Endothelial cell of umbilical vein (primary cell): Measurements from ENCODE around the gene C12orf50.

ENCODE experiments used
- EZH2 ChIP-seq: IDR thresholded peaks from 2 replicates; pipeline ENCODE4 v1.6.1; 2012; ENCODE audit warnings: borderline replicate concordance, low read depth, mild to moderate bottlenecking, moderate library complexity, low read length, inconsistent platforms; ENCODE audit not compliant: severe bottlenecking
- FOS ChIP-seq: IDR thresholded peaks from 2 replicates; pipeline ENCODE4 v1.6.1; 2011; ENCODE audit warnings: mild to moderate bottlenecking, low read length, moderate library complexity, borderline replicate concordance; ENCODE audit not compliant: insufficient read depth
- POLR2A ChIP-seq: IDR thresholded peaks from 2 replicates; pipeline ENCODE4 v1.6.1; 2012; ENCODE audit warnings: low read depth, mild to moderate bottlenecking, control low read depth, low read length
- TF ChIP-seq, protein P1 (sequence below): IDR thresholded peaks from 2 replicates; pipeline ENCODE4 v1.6.1; 2011; ENCODE audit not compliant: insufficient read depth, insufficient read length
- TF ChIP-seq, protein P2 (sequence below), 2 donors: IDR thresholded peaks; 1 replicate in 1 of 2; 2 replicates in 1 of 2; pipeline ENCODE4 v1.5.1; 2011; ENCODE audit warnings: low read length in 2 of 2, mild to moderate bottlenecking in 2 of 2, moderate library complexity in 2 of 2, control low read depth in 1 of 2, inconsistent platforms in 1 of 2, low read depth in 1 of 2; ENCODE audit not compliant: insufficient read depth in 1 of 2; ENCODE audit errors: extremely low read depth in 1 of 2

DNA sequence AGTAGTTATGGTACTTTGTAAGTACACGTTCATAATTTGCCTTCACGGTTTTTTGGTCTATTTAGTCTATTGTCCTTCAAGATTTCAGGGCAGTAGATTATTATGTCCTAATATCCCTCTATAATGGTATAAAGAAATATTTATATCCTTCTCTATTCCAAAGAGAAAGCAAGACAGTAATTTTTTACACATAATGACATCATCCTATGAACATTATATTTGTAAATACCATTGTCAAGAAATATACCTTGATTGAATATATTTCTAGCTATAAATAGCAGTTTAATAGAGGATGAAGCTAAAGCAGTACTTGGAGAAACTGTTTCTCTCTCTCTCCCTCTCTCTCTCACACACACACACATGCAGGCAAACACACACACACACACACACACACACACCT, 77.0 kb downstream of the C12orf50 start:
- TF ChIP-seq FOS (no peak), POLR2A (no peak), EZH2 (no peak)
- TF ChIP-seq, protein P1, sequence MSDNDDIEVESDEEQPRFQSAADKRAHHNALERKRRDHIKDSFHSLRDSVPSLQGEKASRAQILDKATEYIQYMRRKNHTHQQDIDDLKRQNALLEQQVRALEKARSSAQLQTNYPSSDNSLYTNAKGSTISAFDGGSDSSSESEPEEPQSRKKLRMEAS = no peak
- TF ChIP-seq, protein P2, sequence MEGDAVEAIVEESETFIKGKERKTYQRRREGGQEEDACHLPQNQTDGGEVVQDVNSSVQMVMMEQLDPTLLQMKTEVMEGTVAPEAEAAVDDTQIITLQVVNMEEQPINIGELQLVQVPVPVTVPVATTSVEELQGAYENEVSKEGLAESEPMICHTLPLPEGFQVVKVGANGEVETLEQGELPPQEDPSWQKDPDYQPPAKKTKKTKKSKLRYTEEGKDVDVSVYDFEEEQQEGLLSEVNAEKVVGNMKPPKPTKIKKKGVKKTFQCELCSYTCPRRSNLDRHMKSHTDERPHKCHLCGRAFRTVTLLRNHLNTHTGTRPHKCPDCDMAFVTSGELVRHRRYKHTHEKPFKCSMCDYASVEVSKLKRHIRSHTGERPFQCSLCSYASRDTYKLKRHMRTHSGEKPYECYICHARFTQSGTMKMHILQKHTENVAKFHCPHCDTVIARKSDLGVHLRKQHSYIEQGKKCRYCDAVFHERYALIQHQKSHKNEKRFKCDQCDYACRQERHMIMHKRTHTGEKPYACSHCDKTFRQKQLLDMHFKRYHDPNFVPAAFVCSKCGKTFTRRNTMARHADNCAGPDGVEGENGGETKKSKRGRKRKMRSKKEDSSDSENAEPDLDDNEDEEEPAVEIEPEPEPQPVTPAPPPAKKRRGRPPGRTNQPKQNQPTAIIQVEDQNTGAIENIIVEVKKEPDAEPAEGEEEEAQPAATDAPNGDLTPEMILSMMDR (IDR thresholded peaks at IDR 0.05; ENCODE audit: extremely low read depth in 1 of 2, insufficient read depth in 1 of 2, low read depth in 1 of 2, low read length in 2 of 2) = no peak
